Tibial artery (tissue), 4 donors: ENCODE results near the gene FBN1.

Experiments
- DNase-seq, 2 donors: peaks; one replicate each; pipeline ENCODE4 v3.0.0-alpha.2; 2019
- H3K27ac ChIP-seq, 2 donors: fragments of 200-600 bp; sonication (generic) in 1 of 2; 1 replicate in 1 of 2; 2 replicates in 1 of 2; pipeline ENCODE4 v1.5.1; 2018 to 2019; ENCODE audit warnings: mild to moderate bottlenecking in 1 of 2
- H3K27me3 ChIP-seq, 2 donors: fragments of 200-600 bp; sonication (generic) in 1 of 2; one replicate each; pipeline versions ENCODE4 v1.5.1 to v1.6.0; 2016 to 2019
- H3K36me3 ChIP-seq, 3 donors: fragments of 200-600 bp; sonication (generic) in 2 of 3; one replicate each; pipeline ENCODE4 v1.5.1; 2016 to 2019; ENCODE audit warnings: mild to moderate bottlenecking in 2 of 3
- H3K4me1 ChIP-seq, 4 donors: fragments of 200-600 bp; sonication (generic) in 2 of 4; 1 replicate in 3 of 4; 2 replicates in 1 of 4; pipeline ENCODE4 v1.5.1; 2016 to 2019
- H3K4me3 ChIP-seq, 2 donors: fragments of 200-600 bp; sonication (generic) in 1 of 2; 1 replicate in 1 of 2; 2 replicates in 1 of 2; pipeline ENCODE4 v1.5.1; 2018 to 2019; ENCODE audit warnings: mild to moderate bottlenecking in 2 of 2
- H3K9me3 ChIP-seq, 3 donors: fragments of 200-600 bp; sonication (generic) in 1 of 3; one replicate each; pipeline ENCODE4 v1.5.1; 2016 to 2019
- CTCF ChIP-seq, 2 experiments: fragments of 200-600 bp in 1 of 2; fragments of 450-650 bp in 1 of 2; IDR thresholded peaks; one replicate each; pipeline ENCODE4 v1.5.1; 2017 to 2019; ENCODE audit warnings: antibody characterized with exemption in 2 of 2, mild to moderate bottlenecking in 1 of 2, moderate library complexity in 1 of 2
- intact Hi-C: fragments of 100-400 bp; cut with DNase I; formaldehyde crosslinking; loops from one replicate; pipeline ENCODE4 v1.15.0; 2023; ENCODE audit warnings: low total_unique reads

FBN1 gene

GRCh38 chr15:48393645-48394506 is 251.6 kb downstream of the FBN1 start:
- H3K4me1 ChIP-seq, result peaks cover 0 to 85% (median 53%) of the 10 kb centered on the region in 4 donors
- H3K27me3 ChIP-seq, result no peaks in the 10 kb centered on the region
- intact Hi-C loops, result no loop called here
- no peaks in the 10 kb centered on the region for H3K9me3 ChIP-seq
- H3K36me3 ChIP-seq, result no peaks in the 10 kb centered on the region
- peak; percentile 89 to 96 for DNase-seq
- no peak for TF ChIP-seq CTCF (IDR thresholded peaks at IDR 0.05)
- H3K27ac ChIP-seq, result peak overlapping the region; percentile 79 to 81
- H3K4me3 ChIP-seq, result no peak overlapping the region

- no peaks in the 10 kb centered on the region for H3K9me3 ChIP-seq
- H3K27me3 ChIP-seq, result no peaks in the 10 kb centered on the region
- H3K4me1 ChIP-seq, result peaks cover 0 to 89% (median 60%) of the 10 kb centered on the region in 4 donors
- peak overlapping the region; percentile 79 to 81 for H3K27ac ChIP-seq
- no peaks in the 10 kb centered on the region for H3K36me3 ChIP-seq
- H3K4me3 ChIP-seq, result no peak overlapping the region
- TF ChIP-seq CTCF (IDR thresholded peaks at IDR 0.05), result no peak
- DNase-seq, result peak; percentile 77 to 88
- intact Hi-C loops, result no loop called here
These were observed 253.2 kb downstream of the FBN1 start for GRCh38 chr15:48392356-48392755.

GRCh38 chr15:48391950-48392349 is 253.6 kb downstream of the FBN1 start:
- no peaks in the 10 kb centered on the region for H3K36me3 ChIP-seq
- no peak for DNase-seq
- H3K9me3 ChIP-seq, result no peaks in the 10 kb centered on the region
- H3K4me1 ChIP-seq, result peaks cover 0 to 89% (median 60%) of the 10 kb centered on the region in 4 donors
- peak overlapping the region; percentile 79 to 81 for H3K27ac ChIP-seq
- H3K27me3 ChIP-seq, result no peaks in the 10 kb centered on the region
- no peak for TF ChIP-seq CTCF (IDR thresholded peaks at IDR 0.05)
- H3K4me3 ChIP-seq, result no peak overlapping the region
- intact Hi-C loops, result no loop called here

GRCh38 chr15:48389691-48390143 is 255.8 kb downstream of the FBN1 start:
- Histone ChIP-seq H3K9me3 (no peaks in the 10 kb centered on the region), H3K27me3 (no peaks in the 10 kb centered on the region), H3K4me1 (peaks cover 0 to 80% (median 45%) of the 10 kb centered on the region in 4 donors), H3K36me3 (no peaks in the 10 kb centered on the region), H3K4me3 (no peak overlapping the region), H3K27ac (peak overlapping the region; percentile 39 to 54)
- intact Hi-C loops, result no loop called here
- no peak for DNase-seq
- TF ChIP-seq CTCF (IDR thresholded peaks at IDR 0.05), result no peak

GRCh38 chr15:48388910-48389309 is 256.6 kb downstream of the FBN1 start:
- no peak overlapping the region for H3K4me3 ChIP-seq
- peak overlapping the region; percentile 39 to 54 for H3K27ac ChIP-seq
- H3K36me3 ChIP-seq, result no peaks in the 10 kb centered on the region
- TF ChIP-seq CTCF (IDR thresholded peaks at IDR 0.05), result no peak
- no peaks in the 10 kb centered on the region for H3K9me3 ChIP-seq
- no peak for DNase-seq
- intact Hi-C loops, result no loop called here
- H3K27me3 ChIP-seq, result no peaks in the 10 kb centered on the region
- peaks cover 0 to 73% (median 37%) of the 10 kb centered on the region in 4 donors for H3K4me1 ChIP-seq
